Stimulated activated effector memory CD8-positive, alpha-beta T cell treated with anti-CD3 and anti-CD28 coated beads, Interleukin-12 subunit alpha, Interleukin-12 subunit beta, amount 100 ng/mL, for 72 hours (primary cell): Measurements from ENCODE around the gene PDCD4.

Experiments used
- ATAC-seq: fragments of 150-1000 bp; cut with Tn5 transposase; 2 replicates; pipeline ENCODE4 v1.10.0; 2021
- DNase-seq, 2 donors: peaks; one replicate each; pipeline ENCODE4 v3.0.0; 2021 to 2022; ENCODE audit warnings: low spot score in 2 of 2
- H3K27ac Mint-ChIP-seq: one replicate; pipeline ENCODE4 v1.8.0; 2022; ENCODE audit warnings: mild to moderate bottlenecking, mixed read lengths
- H3K36me3 Mint-ChIP-seq: one replicate; pipeline ENCODE4 v1.8.0; 2022; ENCODE audit warnings: mild to moderate bottlenecking, mixed read lengths
- H3K4me1 Mint-ChIP-seq: one replicate; pipeline ENCODE4 v1.8.0; 2022; ENCODE audit warnings: mixed read lengths
- H3K4me3 Mint-ChIP-seq: one replicate; pipeline ENCODE4 v1.8.0; 2022; ENCODE audit warnings: mild to moderate bottlenecking, mixed read lengths
- H3K9me3 Mint-ChIP-seq: one replicate; pipeline ENCODE4 v1.8.0; 2022; ENCODE audit warnings: mixed read lengths

PDCD4 gene

GRCh38 chr10:110880012-110880411 is 8.3 kb downstream of the PDCD4 start:
- Mint-ChIP-seq H3K9me3 (no peaks in the 10 kb centered on the region), H3K4me3 (peak overlapping the region; percentile 13), H3K4me1 (peaks cover 49% of the 10 kb centered on the region), H3K36me3 (peaks cover 86% of the 10 kb centered on the region), H3K27ac (peak overlapping the region; percentile 10)
- DNase-seq (no peak), ATAC-seq (peak; percentile 52)

- DNase-seq (no peak), ATAC-seq (no peak)
- Mint-ChIP-seq H3K9me3 (no peaks in the 10 kb centered on the region), H3K4me3 (peak overlapping the region; percentile 20), H3K27ac (no peak overlapping the region), H3K36me3 (peaks cover 84% of the 10 kb centered on the region), H3K4me1 (peaks cover 53% of the 10 kb centered on the region)
Observed at GRCh38 chr10:110881247-110881646, 9.5 kb downstream of the PDCD4 start.

- Mint-ChIP-seq H3K36me3 (peaks cover 79% of the 10 kb centered on the region), H3K4me3 (peak overlapping the region; percentile 39), H3K9me3 (no peaks in the 10 kb centered on the region), H3K4me1 (peaks cover 55% of the 10 kb centered on the region), H3K27ac (no peak overlapping the region)
- DNase-seq (no peak), ATAC-seq (no peak)
Observed at GRCh38 chr10:110881905-110882304, 10.2 kb downstream of the PDCD4 start.

- Mint-ChIP-seq H3K4me1 (peaks cover 45% of the 10 kb centered on the region), H3K4me3 (peak overlapping the region; percentile 68), H3K27ac (peak overlapping the region; percentile 60), H3K36me3 (peaks cover 82% of the 10 kb centered on the region), H3K9me3 (no peaks in the 10 kb centered on the region)
- ATAC-seq = peak; percentile 68
- DNase-seq = no peak
Observed at GRCh38 chr10:110883924-110884323, 12.2 kb downstream of the PDCD4 start.

GRCh38 chr10:110885932-110886674 is 14.4 kb downstream of the PDCD4 start:
- Mint-ChIP-seq H3K4me1 (peaks cover 34% of the 10 kb centered on the region), H3K27ac (peak overlapping the region; percentile 2), H3K4me3 (peak overlapping the region; percentile 14), H3K36me3 (peaks cover 90% of the 10 kb centered on the region), H3K9me3 (no peaks in the 10 kb centered on the region)
- peak; percentile 82 for ATAC-seq
- DNase-seq = no peak

GRCh38 chr10:110887560-110887959 is 15.8 kb downstream of the PDCD4 start:
- ATAC-seq = peak; percentile 55
- Mint-ChIP-seq H3K36me3 (peaks cover 90% of the 10 kb centered on the region), H3K4me3 (no peak overlapping the region), H3K27ac (no peak overlapping the region), H3K9me3 (no peaks in the 10 kb centered on the region), H3K4me1 (peaks cover 31% of the 10 kb centered on the region)
- no peak for DNase-seq

GRCh38 chr10:110892602-110893288 is 21.0 kb downstream of the PDCD4 start:
- no peak for DNase-seq
- no peak for ATAC-seq
- Mint-ChIP-seq H3K36me3 (peaks cover 99% of the 10 kb centered on the region), H3K27ac (no peak overlapping the region), H3K4me3 (no peak overlapping the region), H3K9me3 (no peaks in the 10 kb centered on the region), H3K4me1 (peaks cover 24% of the 10 kb centered on the region)

- no peak overlapping the region for H3K27ac Mint-ChIP-seq
- peak; percentile 91 for ATAC-seq
Observed at GRCh38 chr10:110893559-110894179, 21.9 kb downstream of the PDCD4 start.

GRCh38 chr10:110897184-110897583 is 25.5 kb downstream of the PDCD4 start:
- Mint-ChIP-seq H3K4me3 (no peak overlapping the region), H3K27ac (peak overlapping the region; percentile 63), H3K4me1 (peaks cover 31% of the 10 kb centered on the region), H3K9me3 (no peaks in the 10 kb centered on the region), H3K36me3 (peaks cover 96% of the 10 kb centered on the region)
- no peak for DNase-seq
- no peak for ATAC-seq

More at GRCh38 chr10:110893559-110894179, 21.9 kb downstream of the PDCD4 start:
- no peaks in the 10 kb centered on the region for H3K9me3 Mint-ChIP-seq
- peaks cover 99% of the 10 kb centered on the region for H3K36me3 Mint-ChIP-seq
- no peak for DNase-seq
- no peak overlapping the region for H3K4me3 Mint-ChIP-seq
- H3K4me1 Mint-ChIP-seq = peaks cover 28% of the 10 kb centered on the region

GRCh38 chr10:110898391-110898790 is 26.7 kb downstream of the PDCD4 start:
- Mint-ChIP-seq H3K27ac (no peak overlapping the region), H3K9me3 (no peaks in the 10 kb centered on the region), H3K36me3 (peaks cover 85% of the 10 kb centered on the region), H3K4me3 (no peak overlapping the region), H3K4me1 (peaks cover 41% of the 10 kb centered on the region)
- DNase-seq (no peak), ATAC-seq (no peak)

GRCh38 chr10:110900983-110901382 is 29.3 kb downstream of the PDCD4 start:
- H3K27ac Mint-ChIP-seq = peak overlapping the region; percentile 75
- no peak for DNase-seq
- H3K4me1 Mint-ChIP-seq = peaks cover 41% of the 10 kb centered on the region
- H3K9me3 Mint-ChIP-seq = no peaks in the 10 kb centered on the region
- peaks cover 67% of the 10 kb centered on the region for H3K36me3 Mint-ChIP-seq
- no peak for ATAC-seq
- H3K4me3 Mint-ChIP-seq = no peak overlapping the region

GRCh38 chr10:110901954-110902819 is 30.5 kb downstream of the PDCD4 start:
- no peak overlapping the region for H3K4me3 Mint-ChIP-seq
- H3K27ac Mint-ChIP-seq = peak overlapping the region; percentile 75
- H3K36me3 Mint-ChIP-seq = peaks cover 57% of the 10 kb centered on the region
- DNase-seq (peak in 1 of 2 donors; percentile 54), ATAC-seq (peak; percentile 83)
- no peaks in the 10 kb centered on the region for H3K9me3 Mint-ChIP-seq
- peaks cover 35% of the 10 kb centered on the region for H3K4me1 Mint-ChIP-seq

- peaks cover 34% of the 10 kb centered on the region for H3K4me1 Mint-ChIP-seq
- DNase-seq = peak in 1 of 2 donors; percentile 67
- peak; percentile 89 for ATAC-seq
- H3K36me3 Mint-ChIP-seq = peaks cover 48% of the 10 kb centered on the region
- H3K4me3 Mint-ChIP-seq = peak overlapping the region; percentile 1
- no peaks in the 10 kb centered on the region for H3K9me3 Mint-ChIP-seq
- H3K27ac Mint-ChIP-seq = peak overlapping the region; percentile 75
Observed at GRCh38 chr10:110903280-110904278, 31.9 kb downstream of the PDCD4 start.

- Mint-ChIP-seq H3K27ac (no peak overlapping the region), H3K4me1 (peaks cover 17% of the 10 kb centered on the region), H3K9me3 (no peaks in the 10 kb centered on the region), H3K4me3 (no peak overlapping the region), H3K36me3 (peaks cover 23% of the 10 kb centered on the region)
- no peak for ATAC-seq
- DNase-seq = no peak
Observed at GRCh38 chr10:110910138-110910537, 38.4 kb downstream of the PDCD4 start.
